ENCODE data around the gene ZNF343.

Gene ZNF343

DNA sequence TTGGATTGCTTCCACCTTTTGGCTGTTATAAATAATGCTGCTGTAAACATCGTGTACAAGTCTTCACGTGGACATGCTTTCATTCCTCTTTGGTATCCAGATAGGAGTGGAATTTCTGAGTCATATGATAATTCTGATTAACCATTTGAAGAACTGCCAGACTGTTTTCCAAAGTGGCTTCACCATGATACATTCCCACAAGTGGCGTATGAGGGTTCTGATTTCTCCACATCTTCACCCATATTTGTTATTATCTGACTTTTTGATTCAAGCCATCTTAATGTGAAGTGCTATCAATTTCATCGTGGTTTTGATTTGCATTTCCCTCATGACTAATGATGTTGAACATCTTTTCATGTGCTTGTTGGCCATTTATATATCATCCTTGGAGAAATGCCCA, 35.2 kb downstream of the ZNF343 start:
- no peak for DNase-seq (ENCODE audit: low read depth in 2 of 2)

GRCh38 chr20:2470423-2471193, 38.1 kb downstream of the ZNF343 start, which contains the start of gene SNRPB:
TSS of gene SNRPB (minus strand) at chr20:2470789. CDS start at chr20:2470690, 99 bp downstream.
- peak; percentile 95 to 96 for DNase-seq (ENCODE audit: low read depth in 2 of 2)

DNA sequence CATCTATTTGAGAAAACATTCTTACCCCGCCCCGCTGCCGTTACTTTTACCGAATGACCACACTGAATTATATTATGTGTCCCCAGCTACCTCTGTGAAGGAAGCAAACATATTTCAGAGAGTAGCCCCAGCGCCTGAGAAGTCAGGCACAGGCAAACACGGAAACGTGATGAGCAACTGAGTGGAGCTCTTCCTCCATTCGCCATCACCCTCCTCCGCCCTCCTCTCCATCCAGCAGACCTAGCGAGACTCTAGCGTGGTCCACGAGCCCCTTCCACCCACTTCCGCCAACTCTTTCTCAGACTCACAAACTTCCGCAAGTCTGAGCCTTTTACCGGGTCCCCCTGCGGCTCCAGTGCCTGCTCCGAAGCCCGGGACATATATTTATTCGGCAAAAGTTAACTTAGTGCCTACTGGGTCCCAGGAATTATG, 38.7 kb downstream of the ZNF343 start:
- DNase-seq (ENCODE audit: low read depth in 2 of 2): peak; percentile 45 to 51

DNA sequence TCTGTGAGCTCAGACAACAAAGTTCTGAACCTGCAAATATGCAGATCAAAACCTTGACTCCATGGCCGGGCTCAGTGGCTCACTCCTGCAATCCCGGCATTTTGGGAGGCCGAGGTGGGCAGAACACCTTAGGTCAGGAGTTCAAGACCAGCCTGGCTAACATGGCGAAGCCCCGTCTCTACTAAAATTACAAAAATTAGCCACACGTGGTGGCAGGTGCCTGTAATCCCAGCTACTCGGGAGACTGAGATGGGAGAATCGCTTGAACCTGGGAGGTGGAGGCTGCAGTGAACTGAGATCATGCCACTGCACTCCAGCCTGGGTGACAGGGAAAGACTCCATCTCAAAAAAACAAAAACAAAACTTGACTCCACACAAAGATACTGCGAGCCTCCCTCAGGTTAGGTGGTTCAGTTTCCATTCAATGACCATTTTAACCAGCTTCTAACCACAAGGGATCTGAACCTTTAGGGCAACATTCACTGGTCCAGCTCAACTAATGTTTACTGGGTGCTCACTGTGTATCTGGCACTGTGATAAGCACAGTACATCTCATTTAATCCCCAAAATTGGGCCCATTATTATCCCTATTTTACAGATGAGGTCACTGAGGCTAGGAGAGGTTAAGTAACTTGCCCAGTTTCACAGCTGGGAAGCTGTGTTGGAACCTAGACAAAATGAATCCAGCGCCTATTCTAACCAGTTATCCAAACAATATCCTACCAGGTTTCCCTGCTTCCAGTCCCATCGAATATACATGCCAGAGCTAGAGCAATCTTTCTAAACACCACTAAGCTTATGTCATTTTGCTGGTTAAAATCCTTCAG, 39.9 kb downstream of the ZNF343 start:
- DNase-seq (ENCODE audit: low read depth in 2 of 2): no peak

DNA sequence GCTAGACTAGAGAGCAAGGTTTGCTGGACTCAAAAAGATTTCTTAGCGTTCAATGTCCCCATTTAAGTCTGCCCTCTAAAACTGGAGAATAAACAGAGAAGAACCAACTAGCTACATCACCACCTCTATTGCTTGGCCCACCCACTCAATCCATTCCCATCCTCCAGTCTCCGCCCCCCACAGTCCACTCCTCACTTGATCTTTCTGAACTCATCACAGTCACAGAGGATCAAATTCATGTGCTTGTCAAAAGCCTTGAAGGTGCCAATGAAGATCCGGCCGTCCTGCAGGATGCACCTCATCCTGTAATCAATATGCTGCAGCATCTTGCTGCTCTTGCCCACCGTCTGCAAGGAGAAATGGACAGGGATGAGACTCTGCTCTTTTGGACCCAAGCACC, 41.3 kb downstream of the ZNF343 start:
- no peak for DNase-seq (ENCODE audit: low read depth in 2 of 2)

DNA sequence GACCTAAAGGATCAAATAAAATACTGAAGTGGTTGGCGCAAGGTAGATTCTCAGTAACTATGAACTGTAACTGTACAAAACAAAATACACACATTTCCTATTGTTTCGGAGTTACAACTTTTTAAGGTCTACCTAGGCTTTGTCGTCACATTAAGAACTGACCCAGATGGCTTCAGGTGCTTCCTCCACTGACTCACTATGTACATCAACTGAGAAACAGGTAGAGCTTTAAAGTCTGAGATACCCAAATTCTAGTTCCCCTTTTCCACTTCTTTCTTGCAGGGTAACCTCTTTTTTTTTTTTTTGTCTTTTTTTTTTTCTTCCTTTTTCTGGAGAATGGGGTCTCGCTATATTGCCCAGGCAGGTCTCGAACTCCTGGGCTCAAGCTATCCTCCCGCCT, 43.6 kb downstream of the ZNF343 start:
- no peak for DNase-seq (ENCODE audit: low read depth in 2 of 2)

GRCh38 chr20:2463616-2464365, 44.9 kb downstream of the ZNF343 start:
- DNase-seq (ENCODE audit: low read depth in 2 of 2): no peak

DNA sequence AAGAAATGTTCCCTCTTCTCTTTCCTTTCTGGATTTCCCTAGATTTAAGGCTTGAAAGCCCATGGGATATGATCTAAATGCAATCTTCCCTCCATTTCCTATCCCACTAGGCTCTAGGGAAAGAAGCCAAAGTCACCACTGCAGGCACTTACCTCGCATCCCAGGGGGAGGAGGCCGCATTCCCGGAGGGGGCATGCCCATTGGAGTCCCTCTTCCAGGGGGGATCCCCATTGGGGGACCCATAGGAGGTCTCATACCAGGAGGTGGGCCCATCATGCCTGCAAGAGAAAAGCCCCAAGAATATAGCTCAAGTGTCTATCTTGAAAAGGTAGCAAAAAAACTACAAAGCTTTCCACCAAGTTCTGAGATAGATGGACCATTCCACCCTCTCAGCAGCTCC, 46.2 kb downstream of the ZNF343 start:
- no peak for DNase-seq (ENCODE audit: low read depth in 2 of 2)

GRCh38 chr20:2460752-2461424, 47.8 kb downstream of the ZNF343 start:
- DNase-seq (ENCODE audit: low read depth in 2 of 2): no peak

GRCh38 chr20:2459981-2460751, 48.5 kb downstream of the ZNF343 start:
- no peak for DNase-seq (ENCODE audit: low read depth in 2 of 2)

DNA sequence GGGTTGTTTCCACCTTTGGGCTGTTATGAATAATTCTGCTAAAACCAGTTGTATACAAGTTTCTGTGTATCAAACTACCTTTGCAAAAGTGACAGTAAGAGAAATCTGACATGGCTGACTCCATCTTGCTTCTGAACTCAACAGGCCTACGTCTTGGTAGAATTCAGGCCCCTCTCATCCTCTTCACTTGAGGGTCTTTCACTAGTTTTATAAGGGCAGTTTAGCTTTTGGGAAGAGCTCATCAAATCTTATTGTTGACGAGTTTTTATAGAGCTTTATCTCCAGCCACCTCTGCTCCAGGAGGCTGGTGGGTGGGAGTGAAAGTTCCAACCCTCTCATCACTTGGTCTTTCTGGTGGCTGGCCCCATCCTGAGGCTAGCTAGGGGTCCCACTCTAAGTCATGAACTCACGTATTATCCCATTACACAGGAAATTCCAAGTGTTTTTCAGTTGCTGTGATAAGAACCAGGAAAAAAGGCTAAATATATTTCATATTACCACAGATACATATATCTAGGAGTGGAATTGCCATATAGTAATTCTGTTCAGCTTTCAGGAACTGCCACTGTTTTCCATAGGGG, 49.7 kb downstream of the ZNF343 start:
- DNase-seq (ENCODE audit: low read depth in 2 of 2): no peak

- no peak for DNase-seq (ENCODE audit: low read depth in 2 of 2)
These were observed 52.8 kb downstream of the ZNF343 start for GRCh38 chr20:2455771-2456497.

GRCh38 chr20:2453792-2454191, 54.9 kb downstream of the ZNF343 start:
- no peak for DNase-seq (ENCODE audit: low read depth in 2 of 2)

DNA sequence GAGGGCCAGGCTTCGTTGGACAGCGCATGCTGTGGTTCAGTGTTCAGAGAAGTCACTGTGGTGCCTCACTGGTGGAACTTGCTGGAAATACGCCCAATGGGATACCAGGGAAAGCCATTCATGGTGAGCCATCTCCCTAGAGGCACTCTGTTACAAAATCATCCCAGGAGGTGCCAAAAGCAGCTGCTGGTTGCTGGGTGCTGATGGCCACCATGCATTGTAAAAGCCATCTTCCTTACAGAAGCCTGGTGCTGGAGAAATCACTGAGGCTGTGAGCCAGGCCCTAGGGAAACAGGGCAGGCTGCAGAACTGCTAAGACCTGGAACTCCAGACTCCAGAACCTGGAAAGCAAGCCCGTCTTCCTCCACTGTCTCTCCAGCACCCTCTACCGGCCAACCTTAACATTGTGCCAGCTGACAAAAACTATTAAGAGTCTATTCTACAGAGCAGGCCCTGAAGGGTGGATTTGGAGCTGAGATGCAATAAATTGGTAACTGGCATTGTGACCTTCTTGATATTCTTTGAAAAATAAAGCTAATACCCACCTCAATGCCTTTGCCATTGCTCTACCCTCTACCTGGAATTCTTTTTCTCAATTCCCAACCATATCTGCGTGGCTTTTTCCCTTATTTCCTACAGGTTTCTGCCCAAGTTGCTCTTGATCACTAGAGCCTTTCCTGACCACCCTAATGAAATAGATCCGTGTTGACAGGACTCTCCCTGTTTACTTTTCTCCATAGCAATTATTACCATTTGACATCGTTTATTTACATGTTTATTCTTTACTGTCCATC, 56.6 kb downstream of the ZNF343 start:
- peak; percentile 23 to 27 for DNase-seq (ENCODE audit: low read depth in 2 of 2)

- DNase-seq (ENCODE audit: low read depth in 2 of 2): no peak
These were observed 57.3 kb downstream of the ZNF343 start for GRCh38 chr20:2451422-2451821.

- no peak for DNase-seq (ENCODE audit: low read depth in 2 of 2)
These were observed 59.3 kb downstream of the ZNF343 start for GRCh38 chr20:2449386-2449785.

GRCh38 chr20:2446845-2447244, 61.9 kb downstream of the ZNF343 start:
- DNase-seq (ENCODE audit: low read depth in 2 of 2): no peak

Data from stimulated activated CD8-positive, alpha-beta memory T cell treated with anti-CD3 and anti-CD28 coated beads, Interleukin-7, amount 100 ng/mL, for 4 hours (primary cell).